Activated naive CD8-positive, alpha-beta T cell treated with anti-CD3 and anti-CD28 coated beads, Interleukin-2, amount 10 ng/mL, durations not matched to agents 7 days and 5 days (primary cell): ENCODE data around the gene SLC25A22. TPM values are rescaled to one million over a fixed set of nuclear protein-coding genes. Genes with fewer than 3 reads are reported as not detected.

ENCODE experiments used
- ATAC-seq: fragments of 150-1000 bp; cut with Tn5 transposase; one replicate; pipeline ENCODE4 v1.10.0; 2021; ENCODE audit warnings: low read depth, moderate library complexity
- POLR2A ChIA-PET: fragments of 350-600 bp; sonication (Branson Sonifier 250); formaldehyde crosslinking; loops from one replicate; lab custom pipeline; 2021; ENCODE audit warnings: antibody characterized with exemption; lab: Charles Lee
- DNase-seq: peaks from one replicate; pipeline ENCODE4 v3.0.0; 2021
- H3K27ac Mint-ChIP-seq: one replicate; pipeline ENCODE4 v1.8.0; 2022; ENCODE audit warnings: mild to moderate bottlenecking, mixed read lengths
- H3K27me3 Mint-ChIP-seq: one replicate; pipeline ENCODE4 v1.8.0; 2022; ENCODE audit warnings: mild to moderate bottlenecking, moderate library complexity, mixed read lengths
- H3K36me3 Mint-ChIP-seq: one replicate; pipeline ENCODE4 v1.8.0; 2021; ENCODE audit warnings: mild to moderate bottlenecking, mixed read lengths
- H3K4me1 Mint-ChIP-seq: one replicate; pipeline ENCODE4 v1.8.0; 2021; ENCODE audit warnings: mixed read lengths
- H3K4me3 Mint-ChIP-seq: one replicate; pipeline ENCODE4 v1.8.0; 2022; ENCODE audit warnings: mild to moderate bottlenecking, moderate library complexity, mixed read lengths
- H3K9me3 Mint-ChIP-seq: one replicate; pipeline ENCODE4 v1.8.0; 2021; ENCODE audit warnings: mixed read lengths
- total RNA-seq, 2 experiments: library from RNA; stranded (reverse); gene quantifications; one replicate each; pipeline ENCODE4 v1.2.3, GENCODE V29; 2021

The SLC25A22 gene
- total RNA-seq: 10 to 100 TPM; 35.1 to 35.8 TPM

GRCh38 chr11:798093-798713 is at the start of gene SLC25A22:
Gene SLC25A22 (minus strand): TSS chr11:798281. CDS start chr11:795006, 3,275 bp downstream.
- DNase-seq (peak; percentile 96), ATAC-seq (peak; percentile 48)
- Mint-ChIP-seq H3K9me3 (no peaks in the 10 kb centered on the region), H3K27ac (peak within 1 kb of the TSS; percentile 95), H3K4me1 (peaks cover 6% of the 10 kb centered on the region), H3K36me3 (peaks cover 3% of the 10 kb centered on the region), H3K4me3 (peak within 1 kb of the TSS; percentile 98), H3K27me3 (no peaks in the 10 kb centered on the region)
- POLR2A ChIA-PET: interaction anchor here (2.1 kb wide), 1 partner anchor 8 kb away, joined by 10 read pairs; no protein-coding TSS in a partner anchor

GRCh38 chr11:847876-848275 is 49.8 kb upstream of the SLC25A22 start:
- H3K27me3 Mint-ChIP-seq: peaks cover 6% of the 10 kb centered on the region
- ATAC-seq (no peak), DNase-seq (no peak)
- POLR2A ChIA-PET: interaction anchor here (1.2 kb wide), 1 partner anchor 69 kb away, joined by 3 read pairs; no protein-coding TSS in a partner anchor
- no peak overlapping the region for H3K4me3 Mint-ChIP-seq
- H3K36me3 Mint-ChIP-seq: no peaks in the 10 kb centered on the region
- H3K27ac Mint-ChIP-seq: no peak overlapping the region
- no peaks in the 10 kb centered on the region for H3K9me3 Mint-ChIP-seq
- peaks cover 11% of the 10 kb centered on the region for H3K4me1 Mint-ChIP-seq

- no peaks in the 10 kb centered on the region for H3K9me3 Mint-ChIP-seq
- DNase-seq (no peak), ATAC-seq (no peak)
- peaks cover 11% of the 10 kb centered on the region for H3K4me1 Mint-ChIP-seq
- H3K4me3 Mint-ChIP-seq: no peak overlapping the region
- no peaks in the 10 kb centered on the region for H3K36me3 Mint-ChIP-seq
- peaks cover 6% of the 10 kb centered on the region for H3K27me3 Mint-ChIP-seq
- POLR2A ChIA-PET: interaction anchor here (0.5 kb wide), 1 partner anchor 84 kb away, joined by 4 read pairs; no protein-coding TSS in a partner anchor
- H3K27ac Mint-ChIP-seq: no peak overlapping the region
Observed at GRCh38 chr11:846496-847098, 48.5 kb upstream of the SLC25A22 start.

GRCh38 chr11:845872-846495 is 47.9 kb upstream of the SLC25A22 start:
- POLR2A ChIA-PET: no interaction called here
- Mint-ChIP-seq H3K36me3 (no peaks in the 10 kb centered on the region), H3K27me3 (peaks cover 6% of the 10 kb centered on the region), H3K4me1 (peaks cover 11% of the 10 kb centered on the region), H3K9me3 (no peaks in the 10 kb centered on the region), H3K4me3 (no peak overlapping the region), H3K27ac (no peak overlapping the region)
- DNase-seq (no peak), ATAC-seq (no peak)

GRCh38 chr11:844693-845644 is 46.9 kb upstream of the SLC25A22 start:
- Mint-ChIP-seq H3K9me3 (no peaks in the 10 kb centered on the region), H3K27me3 (peaks cover 6% of the 10 kb centered on the region), H3K27ac (no peak overlapping the region), H3K4me1 (peaks cover 16% of the 10 kb centered on the region), H3K36me3 (peaks cover 3% of the 10 kb centered on the region), H3K4me3 (no peak overlapping the region)
- POLR2A ChIA-PET: interaction anchor here (3.1 kb wide), 1 partner anchor 26 kb away, joined by 17 read pairs; the partner anchor contains the start of gene PNPLA2
- ATAC-seq (no peak), DNase-seq (no peak)

- peaks cover 16% of the 10 kb centered on the region for H3K4me1 Mint-ChIP-seq
- peaks cover 4% of the 10 kb centered on the region for H3K27me3 Mint-ChIP-seq
- ATAC-seq: no peak
Observed at GRCh38 chr11:843818-844692, 46.0 kb upstream of the SLC25A22 start.

GRCh38 chr11:843086-843734 is 45.1 kb upstream of the SLC25A22 start:
- DNase-seq: no peak
- peaks cover 12% of the 10 kb centered on the region for H3K4me1 Mint-ChIP-seq
- no peaks in the 10 kb centered on the region for H3K27me3 Mint-ChIP-seq
- POLR2A ChIA-PET: interaction anchor here (1.0 to 4.8 kb wide), 7 partner anchors 13 to 1010 kb away, joined by 3 to 67 read pairs (median 7); partner anchors contain the start of genes CD151, CHID1, CRACR2B and LSP1
- ATAC-seq: no peak
- peak overlapping the region; percentile 87 for H3K4me3 Mint-ChIP-seq
- H3K9me3 Mint-ChIP-seq: no peaks in the 10 kb centered on the region
- peak overlapping the region; percentile 76 for H3K27ac Mint-ChIP-seq
- peaks cover 6% of the 10 kb centered on the region for H3K36me3 Mint-ChIP-seq

More at GRCh38 chr11:843818-844692, 46.0 kb upstream of the SLC25A22 start:
- Mint-ChIP-seq H3K4me3 (peak overlapping the region; percentile 87), H3K27ac (peak overlapping the region; percentile 76), H3K9me3 (no peaks in the 10 kb centered on the region), H3K36me3 (peaks cover 3% of the 10 kb centered on the region)
- DNase-seq: no peak
- POLR2A ChIA-PET: interaction anchor here (1.0 to 4.8 kb wide), 6 partner anchors 14 to 1009 kb away, joined by 3 to 67 read pairs (median 8); partner anchors contain the start of genes CD151, CHID1, CRACR2B and LSP1

- POLR2A ChIA-PET: interaction anchor here (0.6 to 4.8 kb wide), 9 partner anchors 12 to 1011 kb away, joined by 3 to 67 read pairs (median 5); partner anchors contain the start of genes CD151, CHID1, CRACR2B and LSP1
- Mint-ChIP-seq H3K36me3 (peaks cover 6% of the 10 kb centered on the region), H3K9me3 (no peaks in the 10 kb centered on the region), H3K27ac (peak within 1 kb of the TSS; percentile 82), H3K4me3 (peak within 1 kb of the TSS; percentile 87), H3K27me3 (no peaks in the 10 kb centered on the region), H3K4me1 (peaks cover 12% of the 10 kb centered on the region)
- peak; percentile 94 for DNase-seq
- ATAC-seq: peak; percentile 73
Observed at GRCh38 chr11:842370-843002, 44.4 kb upstream of the SLC25A22 start, which contains the start of the genes POLR2L and TSPAN4. Gene POLR2L (minus strand): TSS chr11:842529. CDS start chr11:842508, 21 bp downstream. Gene TSPAN4 (plus strand): TSS chr11:842852. CDS start chr11:850305, 7,453 bp downstream.

GRCh38 chr11:841981-842369 is 43.9 kb upstream of the SLC25A22 start:
- Mint-ChIP-seq H3K4me1 (peaks cover 12% of the 10 kb centered on the region), H3K9me3 (no peaks in the 10 kb centered on the region), H3K27ac (peak overlapping the region; percentile 82), H3K36me3 (peaks cover 6% of the 10 kb centered on the region), H3K27me3 (no peaks in the 10 kb centered on the region), H3K4me3 (peak overlapping the region; percentile 86)
- DNase-seq (no peak), ATAC-seq (peak; percentile 37)
- POLR2A ChIA-PET: interaction anchor here (0.5 to 4.8 kb wide), 6 partner anchors 12 to 951 kb away, joined by 3 to 67 read pairs (median 7); partner anchors contain the start of genes CD151, CRACR2B and PNPLA2

GRCh38 chr11:839875-840617 is 42.0 kb upstream of the SLC25A22 start:
- Mint-ChIP-seq H3K27ac (no peak overlapping the region), H3K27me3 (no peaks in the 10 kb centered on the region), H3K36me3 (peaks cover 6% of the 10 kb centered on the region), H3K4me3 (peak overlapping the region; percentile 86), H3K9me3 (no peaks in the 10 kb centered on the region), H3K4me1 (peaks cover 10% of the 10 kb centered on the region)
- no peak for ATAC-seq
- POLR2A ChIA-PET: interaction anchor here (1.3 to 4.8 kb wide), 2 partner anchors 10 to 21 kb away, joined by 8 to 67 read pairs; partner anchors contain the start of genes CD151, CRACR2B and PNPLA2
- DNase-seq: no peak
